GM21825 (cell line): ENCODE data around the gene GTSF1L.
A peak's percentile ranks its signal among the peaks of the same experiment; 100 is the strongest.

Source experiments
- ATAC-seq: cut with Tn5 transposase; IDR thresholded peaks from one replicate; pipeline ENCODE4 v1.9.1; 2021; ENCODE audit warnings: mild to moderate bottlenecking, moderate library complexity; ENCODE audit not compliant: unreplicated experiment

Gene GTSF1L

GRCh38 chr20:43717616-43717995 lies 9.2 kb downstream of the GTSF1L start:
- ATAC-seq = no peak

GRCh38 chr20:43716757-43717615 lies 9.8 kb downstream of the GTSF1L start:
- ATAC-seq = no peak

DNA sequence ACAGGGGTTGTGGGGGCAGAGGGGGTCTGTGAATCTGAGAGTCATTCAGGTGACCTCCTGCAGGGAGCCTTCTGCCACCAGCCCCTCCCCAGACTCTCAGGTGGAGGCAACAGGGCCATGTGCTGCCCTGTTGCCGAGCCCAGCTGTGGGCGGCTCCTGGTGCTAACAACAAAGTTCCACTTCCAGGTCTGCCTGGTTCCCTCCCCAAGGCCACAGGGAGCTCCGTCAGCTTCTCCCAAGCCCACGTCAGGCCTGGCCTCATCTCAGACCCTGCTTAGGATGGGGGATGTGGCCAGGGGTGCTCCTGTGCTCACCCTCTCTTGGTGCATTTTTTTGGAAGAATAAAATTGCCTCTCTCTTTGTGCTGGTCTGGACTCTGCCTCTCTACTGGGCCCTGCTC lies 10.7 kb downstream of the GTSF1L start:
- ATAC-seq = no peak

GRCh38 chr20:43715511-43715910 lies 11.3 kb downstream of the GTSF1L start:
- ATAC-seq = no peak

- ATAC-seq = no peak
These were observed 11.8 kb downstream of the GTSF1L start for GRCh38 chr20:43715044-43715443.

DNA sequence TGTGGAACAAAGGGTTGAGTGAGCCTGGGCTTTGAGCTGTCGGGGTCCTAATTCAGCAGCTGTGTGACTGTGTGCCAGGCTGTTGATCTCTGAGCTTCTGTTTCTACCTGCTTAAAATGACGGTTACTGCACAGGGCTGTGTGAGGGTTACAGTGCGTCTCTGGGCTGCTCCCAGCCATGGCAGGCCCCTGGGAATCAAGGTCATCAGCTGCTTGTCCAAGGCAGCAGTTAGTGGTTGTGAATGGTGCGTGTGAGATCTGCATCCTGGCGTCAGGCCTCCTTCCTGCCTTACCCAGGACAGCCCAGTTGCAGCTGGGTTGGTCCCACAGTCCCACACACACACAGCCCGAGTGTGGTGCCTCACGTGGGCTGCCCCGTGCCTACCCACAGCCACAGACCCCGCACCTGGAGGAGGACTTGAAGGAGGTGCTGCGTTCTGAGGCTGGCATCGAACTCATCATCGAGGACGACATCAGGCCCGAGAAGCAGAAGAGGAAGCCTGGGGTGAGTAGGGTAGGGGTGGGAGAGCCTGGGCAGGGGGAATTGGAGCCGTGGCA lies 15.6 kb downstream of the GTSF1L start:
- no peak for ATAC-seq

- peak; percentile 54 for ATAC-seq
These were observed 16.3 kb downstream of the GTSF1L start for GRCh38 chr20:43710370-43711044.

DNA sequence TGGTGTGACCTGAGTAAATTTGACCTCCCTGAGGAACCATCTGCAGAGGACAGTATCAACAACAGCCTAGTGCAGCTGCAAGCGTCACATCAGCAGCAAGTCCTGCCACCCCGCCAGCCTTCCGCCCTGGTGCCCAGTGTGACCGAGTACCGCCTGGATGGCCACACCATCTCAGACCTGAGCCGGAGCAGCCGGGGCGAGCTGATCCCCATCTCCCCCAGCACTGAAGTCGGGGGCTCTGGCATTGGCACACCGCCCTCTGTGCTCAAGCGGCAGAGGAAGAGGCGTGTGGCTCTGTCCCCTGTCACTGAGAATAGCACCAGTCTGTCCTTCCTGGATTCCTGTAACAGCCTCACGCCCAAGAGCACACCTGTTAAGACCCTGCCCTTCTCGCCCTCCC lies 24.3 kb downstream of the GTSF1L start:
- ATAC-seq = no peak

DNA sequence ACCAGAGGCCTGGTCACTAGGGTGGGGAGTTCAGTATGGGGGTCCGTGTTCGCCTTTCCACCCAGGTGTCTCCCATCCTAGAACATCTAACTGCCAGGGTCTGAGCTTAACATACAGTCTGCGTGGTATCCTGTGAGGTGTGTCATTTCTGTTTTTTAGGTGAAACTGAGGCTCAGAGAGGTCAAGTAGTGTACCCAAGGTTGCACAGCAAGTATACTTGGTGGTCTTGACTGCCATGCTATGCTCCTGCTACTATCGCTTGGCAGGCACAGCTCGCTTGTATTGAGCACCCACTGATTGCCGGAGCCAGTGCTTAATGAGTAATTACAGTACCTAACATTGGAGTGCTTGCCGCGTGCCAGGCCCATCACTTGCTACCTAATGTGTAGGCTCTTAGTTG lies 26.2 kb downstream of the GTSF1L start:
- ATAC-seq = no peak

GRCh38 chr20:43699941-43700565 lies 26.7 kb downstream of the GTSF1L start:
- no peak for ATAC-seq

GRCh38 chr20:43695571-43695970 lies 31.2 kb downstream of the GTSF1L start:
- no peak for ATAC-seq

GRCh38 chr20:43694763-43695162 lies 32.0 kb downstream of the GTSF1L start:
- ATAC-seq = no peak

GRCh38 chr20:43691928-43692524 lies 34.8 kb downstream of the GTSF1L start:
- peak; percentile 71 for ATAC-seq

DNA sequence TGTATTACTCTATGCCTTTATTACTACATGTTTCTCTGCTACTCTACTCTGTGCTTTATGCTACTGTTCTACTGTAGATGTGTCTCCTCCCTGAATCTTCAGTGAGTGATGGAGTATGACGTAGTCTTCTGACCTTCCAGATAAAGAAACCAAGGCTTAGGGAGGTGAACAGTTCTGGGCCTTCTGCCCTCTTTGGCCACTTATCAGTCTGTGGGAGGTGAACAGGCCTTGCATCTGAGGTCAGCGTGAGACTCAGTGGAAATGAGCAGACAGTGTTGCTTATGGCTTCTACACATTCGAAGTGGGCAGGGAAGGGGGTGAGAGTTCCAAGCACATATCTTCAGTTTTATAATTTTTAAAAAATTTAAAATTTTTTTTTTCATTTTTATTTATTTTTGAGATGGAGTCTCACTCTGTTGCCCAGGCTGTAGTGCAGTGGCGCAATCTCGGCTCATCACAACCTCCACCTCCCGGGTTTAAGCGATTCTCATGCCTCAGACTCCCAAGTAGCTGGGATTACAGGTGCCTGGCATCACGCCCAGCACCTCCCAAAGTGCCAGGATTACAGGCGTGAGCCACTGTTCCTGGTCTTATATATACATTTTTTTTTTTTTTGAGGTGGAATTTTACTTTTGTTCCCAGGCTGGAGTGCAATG lies 35.7 kb downstream of the GTSF1L start:
- no peak for ATAC-seq

- no peak for ATAC-seq
These were observed 37.6 kb downstream of the GTSF1L start for GRCh38 chr20:43689165-43689564.

DNA sequence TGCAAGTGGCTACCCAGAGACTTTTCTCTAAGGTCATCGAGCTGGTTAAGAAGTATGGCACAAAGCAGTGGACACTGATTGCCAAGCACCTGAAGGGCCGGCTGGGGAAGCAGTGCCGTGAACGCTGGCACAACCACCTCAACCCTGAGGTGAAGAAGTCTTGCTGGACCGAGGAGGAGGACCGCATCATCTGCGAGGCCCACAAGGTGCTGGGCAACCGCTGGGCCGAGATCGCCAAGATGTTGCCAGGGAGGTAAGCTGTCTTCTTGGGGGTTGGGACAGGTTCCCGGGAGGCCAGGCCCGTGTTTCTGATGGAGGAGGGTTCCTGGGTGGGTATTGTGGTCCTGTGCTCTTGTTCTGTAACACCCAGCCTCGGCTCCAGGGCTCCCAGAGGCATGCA lies 40.0 kb downstream of the GTSF1L start:
- no peak for ATAC-seq

- peak; percentile 19 for ATAC-seq
These were observed 44.4 kb downstream of the GTSF1L start for GRCh38 chr20:43682446-43682845.

GRCh38 chr20:43681991-43682410 lies 44.8 kb downstream of the GTSF1L start:
- peak; percentile 75 for ATAC-seq

DNA sequence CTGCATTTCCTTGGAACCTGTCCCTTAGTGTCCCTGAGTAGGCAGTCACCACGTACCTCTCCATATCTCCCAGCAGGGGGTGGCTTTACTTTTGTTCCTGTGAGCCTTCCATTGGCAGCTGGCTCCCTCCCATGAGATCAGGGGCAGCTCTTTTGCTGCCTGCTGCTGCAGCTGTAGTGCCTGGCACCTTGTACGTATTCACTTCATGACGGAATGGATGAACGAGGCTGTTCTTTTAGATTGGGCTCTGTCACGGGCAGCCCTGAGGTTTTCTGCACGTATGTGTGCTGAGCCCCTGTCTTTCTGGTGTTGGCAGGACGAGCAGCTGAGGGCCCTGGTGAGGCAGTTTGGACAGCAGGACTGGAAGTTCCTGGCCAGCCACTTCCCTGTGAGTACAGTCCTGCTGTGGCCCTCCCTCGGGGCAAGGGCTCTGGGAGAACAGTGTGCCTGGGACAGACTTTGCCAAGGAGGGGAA lies 45.3 kb downstream of the GTSF1L start:
- peak; percentile 35 for ATAC-seq

DNA sequence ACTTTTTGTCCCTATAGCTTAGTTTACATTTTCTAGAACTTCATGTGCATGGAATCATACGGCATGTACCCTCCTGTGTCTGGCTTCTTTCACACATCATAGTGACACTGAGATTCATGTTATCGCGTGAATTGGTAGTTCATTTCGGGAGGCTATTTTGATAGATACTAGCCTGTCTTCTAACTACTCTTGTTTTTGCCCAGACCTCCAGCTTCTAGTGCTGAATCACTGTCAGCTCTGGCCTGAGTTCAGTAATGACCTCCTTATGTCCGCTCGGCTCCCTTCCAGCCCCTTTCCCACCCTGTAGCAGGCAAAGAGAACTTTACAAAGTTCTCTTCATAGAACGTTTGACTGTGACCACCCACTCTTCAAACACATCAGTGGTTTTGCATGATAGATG lies 45.8 kb downstream of the GTSF1L start:
- ATAC-seq = no peak
